GM19397 (cell line): Measurements from ENCODE around the gene TMEM132C.

Experiments
- ATAC-seq: cut with Tn5 transposase; IDR thresholded peaks from one replicate; pipeline ENCODE4 v1.9.1; 2021; ENCODE audit warnings: mild to moderate bottlenecking, moderate library complexity; ENCODE audit not compliant: unreplicated experiment

TMEM132C gene

DNA sequence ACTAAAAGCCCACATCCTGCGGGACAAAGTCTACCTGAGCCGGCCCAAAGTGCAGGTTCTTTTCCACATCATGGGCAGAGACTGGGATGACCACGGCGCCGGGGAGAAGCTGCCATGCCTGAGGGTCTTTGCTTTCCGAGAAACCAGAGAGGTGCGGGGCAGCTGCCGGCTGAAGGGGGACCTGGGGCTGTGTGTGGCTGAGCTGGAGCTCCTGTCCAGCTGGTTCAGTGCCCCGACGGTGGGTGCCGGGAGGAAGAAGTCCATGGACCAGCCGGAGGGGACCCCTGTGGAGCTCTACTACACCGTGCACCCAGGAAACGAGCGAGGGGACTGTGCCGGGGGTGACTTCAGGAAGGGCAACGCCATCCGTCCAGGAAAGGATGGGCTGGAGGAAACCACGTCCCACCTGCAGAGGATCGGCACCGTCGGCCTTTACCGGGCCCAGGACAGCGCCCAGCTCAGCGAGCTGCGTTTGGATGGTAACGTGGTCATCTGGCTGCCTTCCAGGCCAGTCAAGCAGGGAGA, 148.1 kb downstream of the TMEM132C start:
- ATAC-seq = no peak

GRCh38 chr12:128418944-128419343, 152.0 kb downstream of the TMEM132C start:
- ATAC-seq = no peak

- no peak for ATAC-seq
Observed at GRCh38 chr12:128420163-128420562, 153.2 kb downstream of the TMEM132C start.

- ATAC-seq = no peak
Observed at GRCh38 chr12:128421375-128421774, 154.4 kb downstream of the TMEM132C start.

- ATAC-seq = no peak
Observed at GRCh38 chr12:128423205-128423604, 156.2 kb downstream of the TMEM132C start.

GRCh38 chr12:128424931-128425431, 158.0 kb downstream of the TMEM132C start:
- ATAC-seq = no peak

DNA sequence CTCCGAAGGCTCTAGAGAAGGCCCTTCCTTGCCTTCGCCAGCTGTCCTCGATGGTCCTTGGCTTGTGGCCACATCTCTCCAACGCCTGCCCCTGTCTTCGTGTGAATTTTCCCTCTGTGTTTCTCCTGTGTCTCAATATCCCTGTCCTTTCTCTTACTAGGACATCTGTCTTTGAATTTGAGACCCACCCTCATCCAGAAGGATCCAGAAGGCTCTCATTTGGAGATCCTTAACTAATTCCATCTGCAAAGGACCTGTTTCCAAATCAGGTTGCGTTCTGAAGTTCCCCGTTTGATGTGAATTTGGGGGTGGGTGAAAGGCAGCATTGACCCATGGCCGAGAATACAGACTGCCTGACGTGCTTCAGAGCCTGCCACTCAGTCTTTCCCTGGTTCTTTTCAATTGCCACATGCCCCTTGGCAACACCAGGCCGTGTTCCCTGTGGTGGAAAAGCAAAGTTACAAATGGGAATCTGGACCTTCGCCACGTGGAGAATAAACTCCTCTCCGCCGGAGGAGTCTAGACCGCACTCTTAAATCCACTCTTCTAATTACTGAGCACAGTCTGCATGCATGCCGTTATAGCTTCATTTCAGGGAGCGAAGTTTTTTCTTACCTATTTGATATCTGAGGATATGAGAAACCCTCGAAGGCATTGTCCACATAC, 158.8 kb downstream of the TMEM132C start:
- no peak for ATAC-seq

- ATAC-seq = no peak
Observed at GRCh38 chr12:128426511-128426910, 159.5 kb downstream of the TMEM132C start.

- ATAC-seq = no peak
Observed at GRCh38 chr12:128439796-128440195, 172.8 kb downstream of the TMEM132C start.

DNA sequence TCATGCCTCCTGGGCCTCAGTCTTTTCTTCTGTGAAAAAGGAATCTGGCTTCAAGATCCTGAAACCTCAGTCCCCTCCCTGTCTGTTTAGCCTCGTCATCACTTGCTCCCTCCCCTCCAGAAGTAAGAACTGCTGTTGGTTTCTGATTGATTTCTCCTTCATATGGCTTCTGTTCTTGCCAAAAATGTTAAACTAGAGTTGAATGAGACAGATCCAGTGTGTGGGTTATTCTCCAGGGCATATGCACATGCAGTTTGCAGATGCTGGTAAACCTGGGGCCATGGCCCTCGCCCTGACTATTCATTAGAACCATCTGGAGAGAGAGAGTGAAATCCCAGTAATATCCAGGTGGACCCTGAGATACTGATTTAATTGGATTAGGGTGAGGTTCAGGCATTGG, 175.1 kb downstream of the TMEM132C start:
- no peak for ATAC-seq

- ATAC-seq = no peak
Observed at GRCh38 chr12:128444598-128444997, 177.6 kb downstream of the TMEM132C start.

DNA sequence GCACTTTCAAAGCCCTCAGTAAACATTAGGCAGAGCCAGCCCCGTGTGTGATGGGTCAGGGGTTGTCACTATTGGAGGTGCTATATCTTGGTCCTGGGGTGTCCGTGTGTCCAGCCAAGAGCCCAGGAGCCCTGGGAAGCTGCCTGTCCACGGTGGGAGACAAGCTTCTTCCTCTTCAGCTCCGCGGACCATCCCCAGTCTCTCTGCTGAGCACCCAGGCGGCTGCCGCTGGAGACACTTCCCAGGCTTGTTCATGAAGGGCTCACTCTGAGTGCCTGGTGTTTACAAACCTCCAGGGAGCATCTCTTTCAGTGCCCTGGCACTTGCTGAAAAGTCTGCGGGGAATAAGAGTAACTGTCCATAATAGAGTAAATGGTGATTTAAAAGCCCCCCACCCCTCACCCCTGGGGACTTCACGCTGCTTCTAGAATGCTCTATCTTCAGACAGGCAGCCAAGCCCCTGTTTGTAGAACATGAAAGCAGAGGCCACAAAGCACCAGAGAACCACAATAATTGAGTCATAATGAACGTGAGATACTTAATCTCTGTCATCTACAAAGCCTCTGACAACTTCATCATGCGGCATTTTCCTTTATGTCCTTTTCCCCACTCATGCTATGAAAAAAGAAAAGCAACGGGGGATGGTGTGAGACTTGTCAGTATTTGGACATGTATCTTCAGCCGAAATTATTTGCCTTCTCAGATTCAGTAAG, 178.6 kb downstream of the TMEM132C start:
- no peak for ATAC-seq

GRCh38 chr12:128449146-128449894, 182.3 kb downstream of the TMEM132C start:
- ATAC-seq = no peak

DNA sequence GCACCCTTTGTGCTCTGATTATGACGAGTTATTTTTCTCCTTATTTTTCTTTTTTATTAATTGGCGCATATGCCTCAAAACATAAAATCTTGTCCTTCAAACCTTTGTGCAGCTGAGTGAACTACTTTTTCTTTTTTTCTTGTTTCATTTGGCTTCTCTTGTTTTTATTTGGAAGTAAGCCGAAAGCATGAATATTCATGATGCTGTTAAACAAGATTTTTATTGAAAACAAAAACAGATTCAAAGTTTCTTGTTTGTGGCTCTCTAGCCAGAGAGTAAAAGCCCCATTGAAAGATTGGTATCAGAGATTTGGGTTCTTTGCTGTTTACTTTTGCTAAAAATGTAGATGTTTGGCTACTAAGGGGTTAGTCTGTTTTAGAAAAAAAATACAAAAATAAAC, 183.8 kb downstream of the TMEM132C start:
- no peak for ATAC-seq

GRCh38 chr12:128455851-128456250, 188.9 kb downstream of the TMEM132C start:
- ATAC-seq = no peak

GRCh38 chr12:128456922-128457321, 190.0 kb downstream of the TMEM132C start:
- no peak for ATAC-seq

DNA sequence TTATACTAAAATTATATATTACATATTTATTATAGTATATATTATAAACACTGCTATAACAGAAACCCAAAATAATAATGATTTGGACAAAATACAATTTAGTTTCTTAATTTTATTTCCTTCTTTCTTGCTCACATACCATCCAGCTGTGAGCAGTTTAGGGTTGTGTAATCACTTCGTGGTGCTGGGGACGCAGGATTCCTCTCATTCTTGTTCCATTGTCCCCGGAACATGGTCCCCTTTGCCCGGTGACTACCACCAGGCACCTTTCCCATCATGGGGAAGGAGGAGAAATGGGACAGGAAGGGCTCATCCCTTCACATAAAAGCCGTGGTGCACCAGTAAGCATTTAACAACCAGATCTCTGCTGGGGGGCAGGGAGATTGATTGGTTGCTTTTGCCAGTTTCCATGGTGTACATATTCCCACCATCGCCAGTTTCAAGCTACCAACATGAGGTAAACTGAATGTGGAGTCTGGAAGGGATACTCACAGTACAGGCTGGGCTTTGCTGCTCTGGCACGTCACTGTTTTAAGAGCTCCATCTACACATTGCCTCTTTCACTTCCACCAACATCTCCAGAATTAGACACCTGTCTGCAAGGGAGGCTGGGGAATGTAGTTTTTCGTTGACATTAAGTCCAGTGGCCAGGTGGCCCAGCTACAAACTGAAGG, 191.5 kb downstream of the TMEM132C start:
- no peak for ATAC-seq

- ATAC-seq = no peak
Observed at GRCh38 chr12:128459067-128459466, 192.1 kb downstream of the TMEM132C start.

DNA sequence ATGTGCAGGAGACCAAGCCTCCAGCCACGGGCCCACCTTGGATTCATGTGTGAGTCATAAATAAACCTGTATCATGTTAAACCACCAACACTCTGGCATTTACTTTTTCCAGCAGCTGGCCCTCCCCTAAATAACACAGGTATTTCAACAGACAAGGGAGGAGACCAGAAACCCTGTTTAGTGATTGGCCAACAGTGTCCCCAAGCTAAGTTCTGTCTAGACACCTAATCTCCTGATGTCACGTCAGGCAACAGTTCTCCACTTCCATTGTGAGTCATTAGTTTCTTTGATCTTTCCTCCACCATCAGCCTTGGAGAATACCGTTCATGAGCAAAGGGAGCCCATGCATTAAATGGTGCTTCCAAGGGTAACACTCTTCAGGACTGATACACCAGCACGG, 196.9 kb downstream of the TMEM132C start:
- ATAC-seq = no peak

- no peak for ATAC-seq
Observed at GRCh38 chr12:128467882-128468281, 200.9 kb downstream of the TMEM132C start.

GRCh38 chr12:128468926-128469325, 202.0 kb downstream of the TMEM132C start:
- ATAC-seq = no peak
